H9 (cell line): ENCODE results near the gene SIN3A. TPM values are rescaled to one million over a fixed set of nuclear protein-coding genes. Genes with fewer than 3 reads are reported as not detected.

Experiments
- DNase-seq: peaks from one replicate; pipeline ENCODE4 v3.0.0-alpha.2; 2017
- H2AFZ ChIP-seq: one replicate; pipeline ENCODE4 v1.6.1; 2013; ENCODE audit warnings: mild to moderate bottlenecking, low read length, control low read depth, moderate library complexity
- H2AK5ac ChIP-seq: 2 replicates; pipeline ENCODE4 v1.6.1; 2013; ENCODE audit warnings: low read length, control low read depth, mixed read lengths; ENCODE audit not compliant: insufficient read length
- H2BK120ac ChIP-seq: one replicate; pipeline ENCODE4 v1.6.1; 2013; ENCODE audit warnings: low read depth, mild to moderate bottlenecking, low read length, control low read depth, inconsistent platforms; ENCODE audit not compliant: poor library complexity, severe bottlenecking
- H2BK12ac ChIP-seq: 2 replicates; pipeline ENCODE4 v1.6.1; 2013; ENCODE audit warnings: low read length, control low read depth, mixed read lengths, low read depth; ENCODE audit not compliant: insufficient read length
- H2BK15ac ChIP-seq: 2 replicates; pipeline ENCODE4 v1.6.1; 2013; ENCODE audit warnings: low read depth, low read length, control low read depth
- H2BK20ac ChIP-seq: one replicate; pipeline ENCODE4 v1.6.1; 2013; ENCODE audit warnings: low read depth, mild to moderate bottlenecking, low read length, control low read depth, inconsistent platforms; ENCODE audit not compliant: poor library complexity, severe bottlenecking
- H2BK5ac ChIP-seq: 2 replicates; pipeline ENCODE4 v1.6.1; 2013; ENCODE audit warnings: low read length, control low read depth, mixed read lengths; ENCODE audit not compliant: insufficient read length
- H3K14ac ChIP-seq: 2 replicates; pipeline ENCODE4 v1.6.1; 2013; ENCODE audit warnings: low read length, control low read depth; ENCODE audit not compliant: insufficient read depth
- H3K18ac ChIP-seq: 2 replicates; pipeline ENCODE4 v1.6.1; 2013; ENCODE audit warnings: low read depth, mild to moderate bottlenecking, mixed read lengths, low read length, control low read depth; ENCODE audit not compliant: insufficient read length
- H3K23ac ChIP-seq: 2 replicates; pipeline ENCODE4 v1.6.1; 2013; ENCODE audit warnings: low read length, control low read depth, mixed read lengths, low read depth; ENCODE audit not compliant: insufficient read length
- H3K23me2 ChIP-seq: 2 replicates; pipeline ENCODE4 v1.6.1; 2013; ENCODE audit warnings: low read depth, mild to moderate bottlenecking, mixed read lengths, low read length, control low read depth; ENCODE audit not compliant: insufficient read length, poor library complexity, severe bottlenecking
- H3K27ac ChIP-seq: 2 replicates; pipeline ENCODE4 v1.5.1; 2013; ENCODE audit warnings: low read length, control low read depth, mixed read lengths, low read depth; ENCODE audit not compliant: insufficient read length
- H3K27me3 ChIP-seq: 2 replicates; pipeline ENCODE4 v1.6.1; 2013; ENCODE audit warnings: low read length, control low read depth, inconsistent platforms; ENCODE audit not compliant: insufficient read depth
- H3K4ac ChIP-seq: 2 replicates; pipeline ENCODE4 v1.6.1; 2013; ENCODE audit warnings: low read depth, mild to moderate bottlenecking, control low read depth, inconsistent platforms, low read length, moderate library complexity
- H3K4me1 ChIP-seq: 2 replicates; pipeline ENCODE4 v1.6.1; 2013; ENCODE audit warnings: low read length, control low read depth, inconsistent platforms; ENCODE audit not compliant: insufficient read depth
- H3K4me2 ChIP-seq: 2 replicates; pipeline ENCODE4 v1.6.1; 2013; ENCODE audit warnings: low read length, control low read depth, mixed read lengths; ENCODE audit not compliant: insufficient read length, insufficient read depth
- H3K56ac ChIP-seq: 2 replicates; pipeline ENCODE4 v1.6.1; 2013; ENCODE audit warnings: low read depth, mild to moderate bottlenecking, mixed read lengths, low read length, control low read depth; ENCODE audit not compliant: insufficient read length
- H3K79me1 ChIP-seq: 2 replicates; pipeline ENCODE4 v1.6.1; 2013; ENCODE audit warnings: low read depth, mild to moderate bottlenecking, moderate library complexity, low read length, control low read depth, inconsistent platforms; ENCODE audit not compliant: insufficient read depth, poor library complexity, severe bottlenecking
- H3K79me2 ChIP-seq: 2 replicates; pipeline ENCODE4 v1.6.1; 2013; ENCODE audit warnings: low read length, control low read depth, inconsistent platforms; ENCODE audit not compliant: insufficient read depth
- H3K9ac ChIP-seq: 2 replicates; pipeline ENCODE4 v1.6.1; 2013; ENCODE audit warnings: low read length, control low read depth, mixed read lengths; ENCODE audit not compliant: insufficient read length; ENCODE audit errors: extremely low read depth
- H3K9me3 ChIP-seq: one replicate; pipeline ENCODE4 v1.6.1; 2013; ENCODE audit warnings: low read depth, low read length, inconsistent platforms; ENCODE audit not compliant: control insufficient read depth
- H3T11ph ChIP-seq: one replicate; pipeline ENCODE4 v1.6.1; 2013; ENCODE audit warnings: mild to moderate bottlenecking, low read length, control low read depth, inconsistent platforms
- H4K20me1 ChIP-seq: one replicate; pipeline ENCODE4 v1.6.1; 2013; ENCODE audit not compliant: control insufficient read depth, insufficient read length, insufficient read depth
- H4K5ac ChIP-seq: 2 replicates; pipeline ENCODE4 v1.6.1; 2013; ENCODE audit warnings: low read depth, mild to moderate bottlenecking, mixed read lengths, low read length, control low read depth; ENCODE audit not compliant: insufficient read length
- H4K8ac ChIP-seq: replicated peaks from 2 replicates; pipeline ENCODE4 v1.6.1; 2013; ENCODE audit warnings: low read length, control low read depth, mixed read lengths, low read depth; ENCODE audit not compliant: insufficient read length
- H4K91ac ChIP-seq: 2 replicates; pipeline ENCODE4 v1.6.1; 2013; ENCODE audit warnings: low read depth, mild to moderate bottlenecking, moderate library complexity, mixed read lengths, low read length, control low read depth; ENCODE audit not compliant: insufficient read length
- H3K27ac Mint-ChIP-seq, 3 experiments: 2 replicates in 2 of 3; 3 replicates in 1 of 3; pipeline ENCODE4 v1.8.0; 2020 to 2021; ENCODE audit warnings: mixed read lengths in 3 of 3, mild to moderate bottlenecking in 1 of 3, moderate library complexity in 1 of 3
- H3K27me3 Mint-ChIP-seq: 2 replicates; pipeline ENCODE4 v1.8.0; 2021; ENCODE audit warnings: low read depth, mild to moderate bottlenecking, moderate library complexity, mixed read lengths
- H3K36me3 Mint-ChIP-seq, 3 experiments: 2 replicates in 2 of 3; 3 replicates in 1 of 3; pipeline ENCODE4 v1.8.0; 2020 to 2021; ENCODE audit warnings: low read depth in 3 of 3, mixed read lengths in 3 of 3; ENCODE audit not compliant: insufficient read depth in 1 of 3
- H3K4me1 Mint-ChIP-seq, 2 experiments: 2 replicates each; pipeline ENCODE4 v1.8.0; 2020; ENCODE audit warnings: mixed read lengths in 2 of 2
- H3K4me3 Mint-ChIP-seq, 2 experiments: 2 replicates in 1 of 2; 3 replicates in 1 of 2; pipeline ENCODE4 v1.8.0; 2020 to 2021; ENCODE audit warnings: mild to moderate bottlenecking in 2 of 2, mixed read lengths in 2 of 2, moderate library complexity in 1 of 2
- H3K9me3 Mint-ChIP-seq, 2 experiments: 2 replicates in 1 of 2; 3 replicates in 1 of 2; pipeline ENCODE4 v1.8.0; 2020; ENCODE audit warnings: mild to moderate bottlenecking in 2 of 2, mixed read lengths in 2 of 2, moderate library complexity in 1 of 2
- CTCF ChIP-seq: fragments of 200-600 bp; sonication (generic); conservative IDR thresholded peaks from 3 replicates; pipeline ENCODE4 v1.8.0; 2021; ENCODE audit warnings: antibody characterized with exemption, mild to moderate bottlenecking
- WGBS: extraction: QIAGEN DNeasy Blood & Tissue Kit; methylation state at CpG from one replicate; pipeline ENCODE4 v1.1.7; 2013; ENCODE audit warnings: missing lambda C conversion rate, low lambda C conversion rate, mixed read lengths; ENCODE audit not compliant: insufficient read length; ENCODE audit errors: extremely low coverage; 5-methylcytosine and 5-hydroxymethylcytosine counted together
- total RNA-seq: library from RNA; stranded (reverse); gene quantifications from 2 replicates; pipeline ENCODE4 v1.2.1, GENCODE V29; 2021

The SIN3A gene
- total RNA-seq, 1 experiment from 2014 or later = 102 TPM

- WGBS = no CpG with 5 or more reads among the region's 6 CpGs
- Histone ChIP-seq H2AK5ac (no peak overlapping the region), H3K18ac (no peak overlapping the region), H2BK15ac (no peak overlapping the region), H3K79me2 (no peaks in the 10 kb centered on the region), H4K8ac (no peak overlapping the region), H2BK12ac (no peak overlapping the region), H3K4me1 (no peaks in the 10 kb centered on the region; the same call in 1 of the 2 replicates), H3K9ac (no peak overlapping the region), H2AFZ (no peak overlapping the region), H4K91ac (no peak overlapping the region), H3K23me2 (no peaks in the 10 kb centered on the region), H3K79me1 (no peaks in the 10 kb centered on the region), H3K14ac (no peak overlapping the region), H4K20me1 (no peaks in the 10 kb centered on the region), H3K4me2 (no peak overlapping the region), H4K5ac (no peak overlapping the region), H2BK120ac (no peak overlapping the region), H2BK5ac (no peak overlapping the region), H2BK20ac (no peak overlapping the region), H3K23ac (no peak overlapping the region), H3K4ac (no peak overlapping the region), H3T11ph (no peak overlapping the region), H3K27ac (no peak overlapping the region), H3K56ac (no peak overlapping the region), H3K27me3 (no peaks in the 10 kb centered on the region), H3K9me3 (no peaks in the 10 kb centered on the region)
- Mint-ChIP-seq H3K36me3 (peaks cover 12 to 41% (median 38%) of the 10 kb centered on the region in 3 experiments; a peak in 6 of 7 replicates), H3K4me3 (no peak overlapping the region), H3K27me3 (peaks cover 1% of the 10 kb centered on the region; the same call in 1 of the 2 replicates), H3K27ac (no peak overlapping the region), H3K9me3 (no peaks in the 10 kb centered on the region), H3K4me1 (peaks cover 12 to 13% of the 10 kb centered on the region in 2 experiments)
- TF ChIP-seq CTCF = no peak
- DNase-seq = no peak
Observed at GRCh38 chr15:75364881-75365280, 86.6 kb downstream of the SIN3A start.
